Measurements from ENCODE around the gene ABHD10.

ABHD10 gene

GRCh38 chr3:111965484-111965883 lies 13.3 kb upstream of the ABHD10 start:
- no peak for DNase-seq (ENCODE audit: low spot score)

GRCh38 chr3:111967068-111967467 lies 11.8 kb upstream of the ABHD10 start:
- no peak for DNase-seq (ENCODE audit: low spot score)

GRCh38 chr3:111967651-111968274 lies 11.1 kb upstream of the ABHD10 start:
- DNase-seq (ENCODE audit: low spot score): peak; percentile 54

GRCh38 chr3:111968319-111969054 lies 10.3 kb upstream of the ABHD10 start:
- no peak for DNase-seq (ENCODE audit: low spot score)

- no peak for DNase-seq (ENCODE audit: low spot score)
These were observed 8.4 kb upstream of the ABHD10 start for GRCh38 chr3:111970376-111970775.

GRCh38 chr3:111971533-111972130 lies 7.2 kb upstream of the ABHD10 start:
- DNase-seq (ENCODE audit: low spot score): no peak

GRCh38 chr3:111972891-111973290 lies 5.9 kb upstream of the ABHD10 start:
- DNase-seq (ENCODE audit: low spot score): no peak

- no peak for DNase-seq (ENCODE audit: low spot score)
These were observed 3.7 kb upstream of the ABHD10 start for GRCh38 chr3:111975131-111975530.

- DNase-seq (ENCODE audit: low spot score): no peak
These were observed 2.6 kb upstream of the ABHD10 start for GRCh38 chr3:111976254-111976653.

GRCh38 chr3:111979434-111980038 lies 710 bp downstream of the ABHD10 start:
- no peak for DNase-seq (ENCODE audit: low spot score)

GRCh38 chr3:111980716-111981456 lies 2.1 kb downstream of the ABHD10 start:
- DNase-seq (ENCODE audit: low spot score): no peak

- DNase-seq (ENCODE audit: low spot score): no peak
These were observed 2.6 kb downstream of the ABHD10 start for GRCh38 chr3:111981457-111981763.

GRCh38 chr3:111984636-111985298 lies 5.9 kb downstream of the ABHD10 start:
- no peak for DNase-seq (ENCODE audit: low spot score)

- DNase-seq (ENCODE audit: low spot score): no peak
These were observed 8.0 kb downstream of the ABHD10 start for GRCh38 chr3:111986800-111987199.

GRCh38 chr3:111989061-111989678 lies 10.3 kb downstream of the ABHD10 start:
- DNase-seq (ENCODE audit: low spot score): peak; percentile 65

GRCh38 chr3:111993038-111993437 lies 14.2 kb downstream of the ABHD10 start:
- no peak for DNase-seq (ENCODE audit: low spot score)

GRCh38 chr3:111998636-111999483 lies 20.0 kb downstream of the ABHD10 start, which contains the start of gene TAGLN3:
TSS of gene TAGLN3 (plus strand) at chr3:111998922. CDS start at chr3:111999423, 501 bp downstream.
- peak; percentile 45 for DNase-seq (ENCODE audit: low spot score)

GRCh38 chr3:111999484-112000324 lies 20.9 kb downstream of the ABHD10 start:
- DNase-seq (ENCODE audit: low spot score): no peak

GRCh38 chr3:112000367-112000771 lies 21.5 kb downstream of the ABHD10 start:
- DNase-seq (ENCODE audit: low spot score): no peak

All from GM03348 (cell line).